GM04504 (cell line): ENCODE results near the gene SCAMP4.

Source experiments
- DNase-seq: peaks from one replicate; pipeline ENCODE4 v3.0.0-alpha.2; 2012; ENCODE audit warnings: low read depth

SCAMP4 gene, protein sequence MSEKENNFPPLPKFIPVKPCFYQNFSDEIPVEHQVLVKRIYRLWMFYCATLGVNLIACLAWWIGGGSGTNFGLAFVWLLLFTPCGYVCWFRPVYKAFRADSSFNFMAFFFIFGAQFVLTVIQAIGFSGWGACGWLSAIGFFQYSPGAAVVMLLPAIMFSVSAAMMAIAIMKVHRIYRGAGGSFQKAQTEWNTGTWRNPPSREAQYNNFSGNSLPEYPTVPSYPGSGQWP

DNA sequence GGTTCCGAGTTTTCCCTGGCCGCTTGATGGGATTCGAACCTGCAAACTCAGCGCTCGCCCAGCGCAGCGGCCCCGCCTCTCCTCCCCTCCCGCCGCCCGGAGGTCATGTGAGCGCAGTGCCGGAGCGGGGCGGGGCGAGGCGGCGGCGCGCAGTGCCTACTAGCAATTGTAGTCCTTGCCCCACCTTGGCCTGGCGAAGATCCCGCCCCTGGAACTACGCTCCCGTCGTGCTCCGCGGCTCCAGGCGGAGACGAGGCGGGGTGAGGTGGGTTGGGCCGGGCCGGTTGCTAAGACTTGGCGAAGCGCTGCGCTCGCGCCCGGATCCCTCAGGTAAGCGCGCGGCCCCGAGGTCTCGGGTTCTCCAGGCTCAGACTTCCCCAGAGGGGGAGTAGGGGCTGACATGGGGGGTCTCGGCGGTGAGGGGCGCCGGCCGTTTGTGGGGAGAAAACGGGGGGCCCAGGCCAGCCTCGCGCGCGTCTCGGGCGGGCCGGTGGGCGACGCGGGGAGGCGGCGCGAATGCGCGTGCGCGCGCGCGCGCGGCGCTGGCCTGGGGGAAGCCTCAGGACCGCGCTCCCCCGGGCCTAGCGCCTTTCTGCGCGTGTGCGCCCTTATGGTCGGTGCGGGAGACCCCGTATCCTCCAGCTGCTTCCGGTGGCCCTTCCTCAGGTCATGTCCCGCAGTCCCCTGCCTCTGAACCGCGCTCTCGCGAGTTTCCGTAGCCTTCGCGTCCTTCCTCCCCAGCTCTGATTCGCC lies at the start of gene SCAMP4, which contains the start of gene ADAT3:
Gene SCAMP4, plus strand, starts transcription at position 290 of the 753 bp plus-strand sequence. CDS start 9,621 bp downstream, outside the sequence.
Gene ADAT3, plus strand, starts transcription at position 290 of the 753 bp plus-strand sequence. CDS start 6,649 bp downstream, outside the sequence.
- peak; percentile 98 for DNase-seq

DNA sequence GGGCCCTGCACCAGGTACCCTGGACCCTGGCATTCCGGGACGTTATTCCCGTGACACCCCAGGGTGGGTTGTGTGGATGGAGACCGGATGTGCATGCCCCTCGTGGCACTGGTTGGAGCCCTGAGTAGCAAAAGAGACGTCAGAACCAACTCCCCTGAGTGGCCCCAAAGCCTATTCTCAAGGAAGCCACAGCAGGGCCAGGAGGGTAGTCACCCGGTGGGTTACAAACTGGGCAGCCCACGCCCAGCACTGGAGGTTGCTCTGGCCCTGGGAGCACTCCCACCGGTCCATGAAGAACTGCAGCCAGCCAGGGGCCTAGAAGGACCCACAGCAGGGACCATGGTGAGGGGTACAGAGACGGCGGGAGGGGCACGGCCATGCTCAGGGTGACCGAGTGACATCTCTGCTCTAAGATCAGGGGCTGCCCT lies 49.4 kb upstream of the SCAMP4 start:
- no peak for DNase-seq

DNA sequence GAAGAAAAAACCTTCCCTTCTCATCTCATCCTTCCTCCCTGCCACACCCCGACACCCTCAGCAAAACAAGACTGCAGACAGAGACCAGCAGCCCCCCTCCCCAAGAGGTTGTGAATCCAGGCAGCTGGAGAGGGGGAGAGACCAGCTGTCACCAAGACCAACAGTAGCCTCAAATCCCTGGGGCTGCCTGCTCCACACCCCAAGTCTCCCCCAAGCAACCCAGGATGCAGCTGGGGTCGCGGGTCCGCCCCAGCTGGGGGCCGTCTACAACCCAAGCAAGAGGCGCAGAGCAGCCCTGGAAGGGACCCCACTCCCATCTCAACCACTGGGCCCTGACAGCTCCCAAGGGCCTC lies 48.9 kb upstream of the SCAMP4 start:
- no peak for DNase-seq

DNA sequence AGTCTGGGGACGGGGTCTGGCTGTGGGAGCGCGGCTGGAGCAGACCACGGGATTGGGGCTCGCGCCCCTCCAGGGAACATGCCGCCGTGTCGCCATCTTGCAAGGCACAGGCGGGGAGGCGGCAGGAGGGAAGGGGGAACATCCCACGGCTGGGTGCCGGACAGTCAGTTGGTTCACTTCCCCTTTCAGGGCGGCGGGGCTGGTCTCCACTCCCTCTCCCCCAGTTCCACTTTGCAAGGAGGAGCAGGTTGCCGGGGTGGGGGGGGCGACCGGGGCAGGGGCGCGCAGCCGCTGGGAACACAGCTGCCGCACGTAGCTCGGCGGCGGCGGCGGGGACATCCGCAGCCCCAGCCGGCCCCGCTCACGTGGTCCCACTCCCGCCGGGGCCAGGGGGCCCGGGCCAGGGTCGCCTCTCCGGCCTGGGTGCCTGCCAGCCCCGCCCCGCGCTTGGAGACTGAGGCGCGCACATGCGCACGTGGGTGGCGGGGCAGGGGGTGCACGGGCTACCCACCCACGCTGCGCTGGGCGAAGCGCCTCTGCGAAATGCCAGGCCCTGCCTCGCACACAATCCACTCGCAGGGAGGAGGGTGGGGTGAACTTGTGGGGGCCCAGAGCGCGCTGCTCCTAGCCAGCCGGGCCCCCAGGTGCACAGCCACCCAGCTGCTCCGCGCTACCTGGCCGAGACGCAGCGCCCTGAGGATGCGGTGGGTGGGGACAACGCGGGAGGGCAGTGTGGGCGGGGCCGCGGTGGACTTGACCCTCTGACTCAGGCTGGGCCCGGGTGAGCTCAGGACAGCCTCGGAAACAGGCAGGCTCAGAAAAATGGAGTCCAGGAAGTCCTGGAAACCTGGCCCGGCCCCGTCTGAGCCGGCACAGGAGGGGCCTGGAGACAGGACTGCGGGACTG lies 48.2 kb upstream of the SCAMP4 start:
- peak; percentile 47 for DNase-seq

DNA sequence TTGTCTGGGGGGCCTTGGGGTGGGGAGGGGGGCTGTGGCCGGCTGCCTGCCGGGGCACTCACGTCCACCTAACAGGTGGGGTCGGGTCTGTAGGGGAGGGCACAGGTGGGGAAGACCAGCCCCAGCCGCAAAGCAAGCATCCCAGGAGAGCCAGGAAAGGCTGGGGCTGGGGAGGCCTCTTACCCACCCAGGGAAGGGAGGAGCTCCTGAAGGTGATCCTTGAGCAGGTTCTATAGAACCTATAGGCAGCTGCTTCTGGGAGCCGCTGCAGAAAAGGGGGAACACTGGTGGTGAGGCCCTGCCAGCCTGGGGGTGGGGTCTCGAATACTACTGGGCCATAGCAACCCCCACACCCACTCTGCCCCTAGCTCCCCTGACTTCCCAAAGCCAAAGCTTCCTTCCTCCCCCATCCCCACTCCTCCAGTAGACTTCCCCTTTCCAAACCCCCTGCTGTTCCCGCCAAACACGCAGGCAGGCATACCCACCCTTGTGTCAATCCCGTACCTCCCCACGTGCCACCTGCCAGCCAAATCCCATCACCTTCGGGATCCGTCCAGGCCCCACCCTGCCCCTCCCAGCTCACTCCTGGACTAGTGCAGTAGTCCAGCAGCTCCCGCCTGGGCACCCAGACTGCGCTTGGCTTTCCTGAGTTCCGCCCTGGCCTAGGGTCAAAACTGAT lies 47.4 kb upstream of the SCAMP4 start:
- no peak for DNase-seq

DNA sequence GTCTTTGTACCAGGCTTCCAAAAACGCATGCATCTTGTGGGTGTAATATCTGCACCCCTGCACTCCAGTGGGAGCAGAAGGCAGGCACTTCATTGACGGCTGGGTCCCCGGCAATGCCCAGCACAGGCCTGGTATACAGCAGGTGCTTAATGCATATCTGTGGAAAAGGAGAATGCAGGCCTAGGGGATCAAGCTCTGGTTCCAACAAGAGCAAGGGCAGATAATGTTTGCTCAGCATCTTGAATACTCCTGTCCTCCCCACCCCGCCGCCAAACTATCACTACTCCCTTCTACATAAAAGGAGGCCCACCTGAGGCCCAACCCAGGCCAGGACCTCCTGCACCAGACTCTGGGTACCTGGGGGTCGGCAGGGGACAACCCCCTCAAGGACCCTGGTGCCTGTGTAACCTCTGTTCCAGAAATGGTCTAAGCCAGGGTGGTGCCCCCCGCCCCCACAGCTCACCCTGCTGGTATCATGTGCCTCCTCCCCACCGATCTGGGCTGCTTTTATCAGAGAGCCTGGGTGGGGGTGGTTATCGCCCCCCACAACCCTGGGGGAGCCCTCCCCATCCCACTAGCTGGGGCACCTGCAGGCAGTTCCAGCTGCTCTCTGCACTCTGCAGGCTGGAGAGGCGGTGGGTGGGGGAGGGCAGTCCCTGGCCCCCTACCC lies 46.7 kb upstream of the SCAMP4 start:
- no peak for DNase-seq

DNA sequence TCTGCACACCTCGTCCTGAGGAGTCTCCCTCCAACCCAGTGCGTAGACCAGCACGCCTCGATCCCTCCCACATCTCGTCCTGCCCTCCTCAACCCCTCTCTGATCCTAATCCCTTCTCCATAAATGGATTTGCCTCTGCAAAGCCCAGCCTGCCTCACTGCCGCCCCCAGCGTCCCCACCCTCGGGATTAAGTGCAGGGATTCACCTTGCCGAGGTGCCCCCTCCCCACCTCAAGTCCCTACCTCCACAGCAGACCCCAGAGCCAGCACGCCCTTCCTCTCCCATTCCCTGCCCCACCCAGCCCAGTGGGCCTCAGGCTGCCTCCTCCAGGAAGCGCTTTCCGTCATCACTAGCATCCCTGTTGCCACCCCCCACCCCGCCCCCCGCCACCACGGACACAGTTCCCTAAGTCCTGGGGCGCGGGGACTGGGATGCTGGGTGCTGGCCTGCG lies 45.8 kb upstream of the SCAMP4 start:
- no peak for DNase-seq

DNA sequence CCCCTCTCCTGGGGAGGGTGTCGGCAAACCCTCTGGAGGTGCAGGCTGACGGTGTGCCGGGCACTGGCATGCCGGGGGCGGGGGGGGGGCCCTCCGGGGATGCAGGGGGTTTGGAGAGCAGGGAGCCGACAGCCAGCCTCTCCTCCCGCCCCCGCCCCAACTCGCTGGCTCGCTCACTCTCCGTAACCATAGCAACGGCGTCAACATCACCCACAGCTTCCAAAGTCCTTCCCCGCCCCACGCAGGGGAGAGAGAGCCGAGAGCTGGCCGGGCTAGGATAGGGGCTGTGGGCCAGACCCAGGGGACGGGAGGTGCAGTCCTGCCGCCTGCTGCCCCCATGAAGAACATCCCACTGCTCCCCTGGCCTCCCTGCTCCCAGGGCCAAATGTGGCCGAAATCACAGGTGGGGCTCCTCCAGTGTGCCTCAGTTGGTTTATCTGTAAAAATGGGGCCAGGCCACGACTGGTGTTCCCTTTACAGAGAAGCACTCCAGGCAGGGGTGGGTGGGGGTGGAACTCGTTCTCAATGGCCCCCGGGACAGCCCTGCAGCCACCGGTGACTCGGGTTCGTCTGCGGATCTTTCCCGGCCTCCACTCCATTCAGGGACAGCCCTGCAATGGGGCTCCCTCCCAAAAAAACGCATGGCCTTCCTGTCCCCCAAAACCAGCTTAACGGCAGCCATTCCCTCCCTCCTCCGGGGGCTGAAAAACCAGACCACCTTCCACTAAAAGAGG lies 45.0 kb upstream of the SCAMP4 start:
- peak; percentile 44 for DNase-seq

DNA sequence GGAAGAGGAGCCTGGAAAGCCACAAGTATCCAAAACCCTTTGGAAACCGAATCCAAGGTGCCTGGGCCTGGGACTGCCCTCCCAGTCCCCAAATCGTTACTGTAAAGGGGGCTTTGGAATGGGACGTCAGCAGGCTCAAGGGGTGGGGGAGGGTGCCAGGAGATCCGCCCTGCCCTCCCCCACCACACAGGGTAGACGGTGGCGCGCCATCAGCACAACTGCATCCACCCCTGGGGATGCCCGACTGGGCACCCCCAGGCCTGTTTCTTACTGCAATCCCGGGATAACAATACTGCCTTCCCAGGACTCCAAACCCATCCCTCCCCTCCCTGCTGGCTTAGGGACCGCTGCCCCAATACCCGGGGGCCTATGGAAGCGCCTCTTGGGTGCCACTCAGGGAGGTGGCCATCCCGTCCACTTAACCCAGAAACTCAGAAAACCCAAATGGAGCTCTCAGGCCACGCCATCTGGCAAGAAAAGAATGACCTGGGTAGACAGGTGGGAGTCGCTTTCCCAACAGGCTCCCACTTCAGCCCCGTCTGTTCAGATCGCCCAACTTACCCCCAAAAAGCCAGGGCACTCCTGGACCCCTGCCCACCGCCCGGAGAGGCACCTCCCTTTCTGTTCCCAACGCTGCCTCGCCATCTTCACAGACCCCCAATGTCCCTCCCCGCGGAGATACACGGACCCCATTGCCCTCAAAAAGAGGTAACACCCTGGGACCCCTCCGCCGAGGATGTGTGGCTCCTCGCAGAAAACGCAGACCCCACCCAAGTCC lies 44.2 kb upstream of the SCAMP4 start:
- DNase-seq, result no peak

DNA sequence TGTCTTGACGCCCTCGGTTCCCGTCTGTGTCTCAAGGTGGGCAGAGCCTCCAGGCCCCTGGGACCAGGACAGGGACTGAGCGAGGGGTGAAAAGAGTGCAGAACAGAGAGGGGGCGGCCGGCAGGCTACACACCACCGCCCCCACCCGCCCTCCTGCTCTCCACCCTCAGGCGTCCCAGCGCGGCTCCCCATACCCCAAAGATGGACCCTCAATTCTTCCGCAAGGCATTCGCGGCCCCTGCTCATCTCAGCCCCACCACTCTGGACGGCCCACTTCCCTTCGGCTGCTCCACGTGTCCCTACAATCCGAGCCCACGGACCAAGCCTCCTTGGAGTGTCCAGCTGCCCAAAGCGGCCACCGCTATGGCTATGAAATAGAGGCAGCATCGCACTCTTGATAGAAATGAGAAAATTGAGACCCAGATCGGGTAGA lies 43.6 kb upstream of the SCAMP4 start:
- DNase-seq, result no peak

DNA sequence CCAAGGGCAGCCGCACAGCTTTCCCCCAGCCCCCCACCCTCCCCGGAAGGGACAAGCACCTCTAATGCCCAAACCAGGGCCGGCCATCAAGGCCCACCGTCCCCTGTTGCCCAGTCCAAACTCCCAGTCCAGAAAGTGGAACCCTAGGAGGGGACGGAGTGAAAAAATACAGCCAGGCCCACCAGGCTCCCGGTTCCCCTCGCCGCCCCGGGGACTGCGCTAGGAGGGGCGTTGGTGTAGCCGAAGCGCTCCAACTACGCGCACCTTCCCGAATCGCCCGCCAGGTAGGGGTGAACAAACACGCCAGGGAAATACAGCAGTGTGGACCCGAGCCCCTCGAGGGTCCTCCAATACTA lies 43.2 kb upstream of the SCAMP4 start:
- DNase-seq, result no peak

DNA sequence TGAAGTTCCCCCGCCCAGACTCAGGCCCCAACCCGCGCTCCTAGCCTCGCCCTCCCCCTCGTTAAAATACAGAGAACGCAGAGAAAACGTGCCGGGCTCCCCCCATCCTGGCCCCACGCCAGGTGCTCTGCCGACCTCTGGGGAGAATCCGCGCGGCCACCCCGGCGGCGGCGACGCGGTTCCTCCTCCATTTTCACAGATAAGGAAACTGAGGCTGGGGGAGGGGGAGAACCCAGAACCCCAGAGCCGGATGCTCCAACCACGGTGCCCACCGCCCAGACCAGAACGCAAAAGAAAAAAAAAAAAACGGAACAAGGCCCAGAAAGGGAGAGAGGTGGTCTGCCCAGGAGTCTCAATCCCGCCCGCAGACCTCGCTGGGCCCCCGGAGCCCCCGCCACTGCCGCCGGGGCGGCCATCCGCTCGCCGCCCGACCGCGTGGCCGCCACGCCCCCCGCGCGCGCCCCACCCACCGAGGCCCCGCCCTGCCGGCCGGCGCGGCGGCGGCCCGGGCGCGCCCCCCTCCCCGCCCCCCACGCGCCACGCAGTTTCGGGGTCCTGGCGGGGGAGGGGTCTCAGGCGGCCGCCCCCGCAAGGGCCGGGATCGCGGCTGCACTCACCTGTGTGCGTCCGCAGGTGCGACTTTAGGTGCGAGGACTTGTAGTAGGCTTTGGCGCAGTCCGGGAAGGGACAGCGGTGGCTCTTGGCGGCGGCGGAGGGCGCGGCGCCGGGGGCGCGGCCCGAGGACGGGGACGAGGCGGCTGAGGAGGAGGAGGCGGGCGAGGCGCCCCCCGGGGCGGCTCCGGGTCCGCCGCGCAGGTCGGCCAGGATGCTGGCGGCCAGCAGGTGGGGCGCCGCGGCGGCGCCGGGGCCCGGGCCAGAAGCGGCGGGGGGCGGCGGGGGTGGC lies 42.5 kb upstream of the SCAMP4 start:
- no peak for DNase-seq

DNA sequence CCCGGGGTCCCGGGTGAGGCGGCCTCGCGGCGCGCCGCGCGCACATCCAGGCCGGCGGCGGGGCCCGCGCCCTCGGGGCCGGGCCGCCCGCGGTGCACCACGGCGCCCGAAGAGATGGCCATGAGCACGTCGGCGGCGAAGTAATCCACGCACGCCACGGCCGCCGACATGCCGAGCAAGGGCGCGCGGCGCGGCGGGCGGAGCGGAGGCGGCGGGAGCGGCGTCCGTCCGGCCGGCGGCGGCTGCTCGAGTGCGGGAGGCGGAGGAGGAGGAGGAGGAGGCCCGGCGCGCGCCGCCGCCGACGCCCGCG lies 41.9 kb upstream of the SCAMP4 start, which contains the start of gene KLF16:
Gene KLF16, minus strand, starts transcription at position 252 of the 310 bp plus-strand sequence. Its CDS starts 82 bp downstream, at position 170.
- DNase-seq, result no peak

DNA sequence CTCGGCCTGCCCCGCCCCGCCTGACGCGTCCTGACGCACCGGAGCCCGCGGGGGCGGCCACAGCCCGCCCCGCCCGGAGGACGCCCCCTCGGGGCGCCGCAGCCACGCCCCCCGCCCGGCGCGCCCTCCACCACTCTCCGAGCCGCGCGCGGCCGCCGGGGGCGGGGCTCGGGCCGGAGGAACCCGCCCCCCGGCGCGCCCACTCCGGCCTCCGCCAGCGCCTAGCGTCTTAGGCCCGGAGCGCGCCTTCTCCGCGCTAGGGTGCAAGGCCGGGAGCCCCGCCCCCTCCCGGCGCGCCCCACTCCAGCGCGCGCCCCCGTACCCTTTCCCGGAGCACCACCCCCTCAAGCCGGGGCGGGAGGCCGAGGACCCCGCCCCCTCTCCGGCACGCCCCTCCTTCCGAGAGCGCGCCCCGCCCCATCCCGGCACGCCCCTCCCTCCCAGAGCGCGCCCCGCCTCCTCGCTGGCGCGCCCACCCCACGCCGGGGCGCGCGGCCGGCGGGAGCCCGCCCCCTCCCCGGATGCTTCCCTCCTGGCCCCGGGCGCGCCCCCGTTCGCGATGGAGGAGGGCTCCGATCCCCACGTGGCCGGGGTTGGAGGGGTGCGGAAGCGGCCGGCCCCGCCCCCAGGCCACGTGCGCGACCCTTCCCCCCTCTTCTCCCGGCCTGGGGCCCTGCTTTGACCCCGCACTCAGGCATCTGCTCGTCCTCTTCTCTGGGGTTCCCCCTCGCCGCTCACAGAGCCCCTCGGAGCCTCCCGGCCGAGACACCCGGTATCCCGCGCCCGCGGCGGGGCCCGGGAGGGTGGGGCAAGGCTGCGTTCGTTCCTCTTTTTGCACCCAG lies 41.3 kb upstream of the SCAMP4 start:
- DNase-seq, result peak; percentile 88

DNA sequence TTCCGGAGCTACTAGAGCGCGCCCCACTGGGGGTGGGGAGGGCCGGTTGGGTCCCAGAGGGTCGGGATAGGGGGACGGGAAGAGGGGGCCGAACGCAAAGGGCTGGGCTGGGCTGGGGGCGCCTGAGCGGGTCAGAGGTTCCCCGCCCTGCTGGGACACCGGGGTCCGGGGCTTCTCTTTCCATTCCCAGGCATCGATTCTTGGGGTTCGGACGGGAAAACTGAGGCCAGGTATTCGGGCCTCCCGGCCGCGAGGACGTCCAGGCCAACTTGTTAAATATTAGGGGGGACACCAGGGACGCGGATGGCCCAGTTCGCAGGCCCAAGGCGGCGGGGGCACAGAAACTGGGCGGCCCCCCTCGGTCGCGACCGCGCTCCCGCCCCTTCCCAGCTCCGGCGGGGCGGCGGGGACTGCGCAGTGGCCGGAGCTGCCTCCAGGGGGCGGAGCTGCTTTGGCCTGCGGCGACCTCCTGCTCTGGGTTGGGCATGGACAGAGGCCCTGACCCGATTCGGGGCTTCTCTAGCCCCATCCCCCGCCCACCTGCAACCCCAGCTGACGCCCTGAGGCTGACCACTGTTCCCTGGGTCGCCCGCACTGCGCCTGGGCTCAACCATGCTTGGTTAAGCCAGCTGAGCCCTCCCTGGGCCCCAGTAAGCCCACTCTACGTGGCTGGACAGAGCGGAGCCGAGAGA lies 40.6 kb upstream of the SCAMP4 start:
- DNase-seq, result no peak

DNA sequence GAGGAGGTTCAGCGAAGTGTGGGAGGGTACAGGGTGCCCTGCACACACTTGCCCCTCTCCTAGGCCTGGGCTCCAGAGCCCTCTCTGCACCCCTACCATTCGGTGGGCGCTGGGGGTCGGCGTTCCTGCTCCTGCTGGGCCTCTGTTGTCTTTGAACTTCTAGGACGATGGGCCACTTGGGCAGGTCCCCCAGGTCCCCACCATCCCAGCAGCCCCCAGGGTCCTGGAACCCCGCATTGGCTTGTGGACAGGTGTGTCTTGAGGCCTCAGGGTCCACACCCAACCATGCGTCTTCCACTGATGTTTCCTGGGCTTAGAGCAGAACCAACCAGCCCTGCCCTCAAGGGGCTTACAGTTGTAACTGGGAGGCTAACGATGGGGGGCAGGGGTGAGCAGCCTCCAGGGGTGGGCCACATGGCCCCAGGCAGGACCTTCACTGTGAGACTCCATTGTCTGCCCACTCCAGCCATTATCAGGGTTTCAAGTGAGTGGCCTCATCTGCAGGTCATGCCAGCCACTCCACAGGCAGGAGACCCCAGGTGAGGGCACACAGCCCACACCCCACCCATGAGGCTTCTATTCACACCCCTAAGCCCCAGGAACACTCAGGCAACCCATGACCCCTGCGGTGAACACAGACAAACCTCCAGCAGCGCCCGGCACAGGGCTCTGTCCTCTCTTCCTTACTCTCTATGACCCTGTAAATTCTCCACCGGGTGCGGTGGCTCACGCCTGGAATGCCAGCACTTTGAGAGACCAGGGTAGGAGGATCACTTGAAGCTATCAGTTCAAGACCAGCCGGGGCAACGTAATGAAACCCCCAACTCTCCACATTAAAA lies 39.8 kb upstream of the SCAMP4 start:
- DNase-seq, result no peak
